Measurements from ENCODE around the gene DNAJC16. TPM values are rescaled to one million over a fixed set of nuclear protein-coding genes. Genes with fewer than 3 reads are reported as not detected.
A peak's percentile ranks its signal among the peaks of the same experiment; 100 is the strongest.

Gene DNAJC16
- total and polyA plus RNA-seq, 2 of the 13 experiments (the other 11 are each of a cell fraction or from before 2014, with no cell fraction given), result 11.4 to 15.4 TPM

DNA sequence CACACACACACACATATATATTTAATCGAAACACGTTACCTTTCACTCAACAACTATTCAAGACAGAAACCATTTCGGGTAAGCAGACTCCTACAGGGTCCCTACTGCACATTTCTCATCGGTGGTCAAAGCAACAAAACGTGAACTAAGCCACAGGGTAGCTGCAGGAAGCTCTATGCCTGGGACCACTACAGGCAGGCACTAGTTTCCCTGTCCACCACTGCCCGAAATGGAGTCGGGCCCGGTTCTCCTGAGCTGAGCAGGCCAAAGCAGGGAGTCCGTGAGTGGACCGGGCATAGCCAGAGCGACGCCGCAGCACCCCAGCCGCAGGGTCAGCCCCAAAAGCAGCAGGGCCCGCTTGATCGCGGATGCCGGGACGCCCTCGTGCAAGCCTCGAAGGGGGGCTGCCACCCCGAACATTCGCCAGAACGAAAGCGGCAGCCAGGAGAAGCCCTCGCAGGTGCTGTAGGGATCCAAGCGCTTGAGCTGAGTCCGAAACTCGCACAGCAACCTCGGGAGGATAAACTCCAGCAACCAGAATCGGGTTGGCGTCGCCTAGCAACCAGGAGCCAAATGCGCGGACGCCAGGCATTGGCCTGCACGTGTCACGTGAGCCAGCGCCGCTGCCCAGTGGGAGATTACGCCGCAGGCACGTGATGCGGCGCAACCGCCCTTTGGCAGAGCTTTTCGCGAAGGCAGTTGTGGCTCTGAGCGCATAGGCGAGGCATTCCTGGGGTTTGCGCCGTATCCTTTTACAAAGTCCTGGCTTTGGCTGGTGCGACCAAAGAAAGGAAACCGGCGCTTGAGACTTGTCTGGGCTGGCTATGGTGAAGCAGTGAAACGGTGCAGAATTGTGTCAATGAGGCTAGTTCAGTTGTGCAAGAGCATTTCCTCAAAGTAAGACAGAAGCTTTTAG lies 76.7 kb downstream of the DNAJC16 start (continued):
- TF ChIP-seq ZNF124 (CRISPR knock-in tag; IDR thresholded peaks at IDR 0.05) (peak; percentile 77; the same call in 1 of the 2 replicates), ZC3H4 (CRISPR knock-in tag; IDR thresholded peaks at IDR 0.05; ENCODE audit: borderline replicate concordance) (no peak), YY1 (IDR thresholded peaks at IDR 0.05; ENCODE audit: insufficient read depth, insufficient replicate concordance, low read depth, low read length) (no peak), NRL (CRISPR knock-in tag; IDR thresholded peaks at IDR 0.05; ENCODE audit: borderline replicate concordance) (peak; percentile 81; the same call in 1 of the 2 replicates), ZNF468 (CRISPR knock-in tag; IDR thresholded peaks at IDR 0.05) (0 out of 2 replicates have a peak, but pooled peaks have one; percentile 27), FOXO1 (CRISPR knock-in tag; IDR thresholded peaks at IDR 0.05) (peak; percentile 16; the same call in 1 of the 2 replicates), GLI4 (CRISPR knock-in tag; IDR thresholded peaks at IDR 0.05; ENCODE audit: borderline replicate concordance) (peak; percentile 80), ZSCAN22 (CRISPR knock-in tag; IDR thresholded peaks at IDR 0.05) (no peak), ATM (IDR thresholded peaks at IDR 0.05; ENCODE audit: borderline replicate concordance) (no peak), ZNF558 (CRISPR knock-in tag; IDR thresholded peaks at IDR 0.05; ENCODE audit: borderline replicate concordance) (no peak; the same call in 1 of the 2 replicates), SETDB1 (CRISPR knock-in tag; IDR thresholded peaks at IDR 0.05; ENCODE audit: borderline replicate concordance) (no peak), PTBP1 (IDR thresholded peaks at IDR 0.05; ENCODE audit: low read depth, low read length, poor library complexity, severe bottlenecking) (peak; percentile 56), GABPA (IDR thresholded peaks at IDR 0.05; ENCODE audit: low read depth, low read length) (no peak), GABPA (CRISPR knock-in tag; IDR thresholded peaks at IDR 0.05; ENCODE audit: low read depth) (no peak), AGO1 (IDR thresholded peaks at IDR 0.05; ENCODE audit: low read depth, low read length, poor library complexity, severe bottlenecking) (peak; percentile 31), ATF7-NPFF (CRISPR knock-in tag; IDR thresholded peaks at IDR 0.05; ENCODE audit: low read depth) (peak; percentile 94), CENPX (CRISPR knock-in tag; IDR thresholded peaks at IDR 0.05) (no peak)
- TF ChIP-seq, protein P1, sequence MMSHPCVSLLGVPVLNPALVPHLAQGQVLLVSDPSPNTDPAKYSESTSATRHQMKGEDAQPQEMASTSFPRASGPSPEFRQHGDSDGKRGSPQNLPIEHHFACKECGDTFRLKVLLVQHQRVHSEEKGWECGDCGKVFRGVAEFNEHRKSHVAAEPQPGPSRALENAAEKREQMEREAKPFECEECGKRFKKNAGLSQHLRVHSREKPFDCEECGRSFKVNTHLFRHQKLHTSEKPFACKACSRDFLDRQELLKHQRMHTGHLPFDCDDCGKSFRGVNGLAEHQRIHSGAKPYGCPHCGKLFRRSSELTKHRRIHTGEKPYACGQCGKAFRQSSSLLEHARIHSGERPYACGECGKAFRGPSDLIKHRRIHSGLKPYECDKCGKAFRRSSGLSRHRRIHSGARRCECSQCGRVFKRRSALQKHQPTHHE (CRISPR knock-in tag; IDR thresholded peaks at IDR 0.05; ENCODE audit: borderline replicate concordance), result no peak
- TF ChIP-seq, protein P2, sequence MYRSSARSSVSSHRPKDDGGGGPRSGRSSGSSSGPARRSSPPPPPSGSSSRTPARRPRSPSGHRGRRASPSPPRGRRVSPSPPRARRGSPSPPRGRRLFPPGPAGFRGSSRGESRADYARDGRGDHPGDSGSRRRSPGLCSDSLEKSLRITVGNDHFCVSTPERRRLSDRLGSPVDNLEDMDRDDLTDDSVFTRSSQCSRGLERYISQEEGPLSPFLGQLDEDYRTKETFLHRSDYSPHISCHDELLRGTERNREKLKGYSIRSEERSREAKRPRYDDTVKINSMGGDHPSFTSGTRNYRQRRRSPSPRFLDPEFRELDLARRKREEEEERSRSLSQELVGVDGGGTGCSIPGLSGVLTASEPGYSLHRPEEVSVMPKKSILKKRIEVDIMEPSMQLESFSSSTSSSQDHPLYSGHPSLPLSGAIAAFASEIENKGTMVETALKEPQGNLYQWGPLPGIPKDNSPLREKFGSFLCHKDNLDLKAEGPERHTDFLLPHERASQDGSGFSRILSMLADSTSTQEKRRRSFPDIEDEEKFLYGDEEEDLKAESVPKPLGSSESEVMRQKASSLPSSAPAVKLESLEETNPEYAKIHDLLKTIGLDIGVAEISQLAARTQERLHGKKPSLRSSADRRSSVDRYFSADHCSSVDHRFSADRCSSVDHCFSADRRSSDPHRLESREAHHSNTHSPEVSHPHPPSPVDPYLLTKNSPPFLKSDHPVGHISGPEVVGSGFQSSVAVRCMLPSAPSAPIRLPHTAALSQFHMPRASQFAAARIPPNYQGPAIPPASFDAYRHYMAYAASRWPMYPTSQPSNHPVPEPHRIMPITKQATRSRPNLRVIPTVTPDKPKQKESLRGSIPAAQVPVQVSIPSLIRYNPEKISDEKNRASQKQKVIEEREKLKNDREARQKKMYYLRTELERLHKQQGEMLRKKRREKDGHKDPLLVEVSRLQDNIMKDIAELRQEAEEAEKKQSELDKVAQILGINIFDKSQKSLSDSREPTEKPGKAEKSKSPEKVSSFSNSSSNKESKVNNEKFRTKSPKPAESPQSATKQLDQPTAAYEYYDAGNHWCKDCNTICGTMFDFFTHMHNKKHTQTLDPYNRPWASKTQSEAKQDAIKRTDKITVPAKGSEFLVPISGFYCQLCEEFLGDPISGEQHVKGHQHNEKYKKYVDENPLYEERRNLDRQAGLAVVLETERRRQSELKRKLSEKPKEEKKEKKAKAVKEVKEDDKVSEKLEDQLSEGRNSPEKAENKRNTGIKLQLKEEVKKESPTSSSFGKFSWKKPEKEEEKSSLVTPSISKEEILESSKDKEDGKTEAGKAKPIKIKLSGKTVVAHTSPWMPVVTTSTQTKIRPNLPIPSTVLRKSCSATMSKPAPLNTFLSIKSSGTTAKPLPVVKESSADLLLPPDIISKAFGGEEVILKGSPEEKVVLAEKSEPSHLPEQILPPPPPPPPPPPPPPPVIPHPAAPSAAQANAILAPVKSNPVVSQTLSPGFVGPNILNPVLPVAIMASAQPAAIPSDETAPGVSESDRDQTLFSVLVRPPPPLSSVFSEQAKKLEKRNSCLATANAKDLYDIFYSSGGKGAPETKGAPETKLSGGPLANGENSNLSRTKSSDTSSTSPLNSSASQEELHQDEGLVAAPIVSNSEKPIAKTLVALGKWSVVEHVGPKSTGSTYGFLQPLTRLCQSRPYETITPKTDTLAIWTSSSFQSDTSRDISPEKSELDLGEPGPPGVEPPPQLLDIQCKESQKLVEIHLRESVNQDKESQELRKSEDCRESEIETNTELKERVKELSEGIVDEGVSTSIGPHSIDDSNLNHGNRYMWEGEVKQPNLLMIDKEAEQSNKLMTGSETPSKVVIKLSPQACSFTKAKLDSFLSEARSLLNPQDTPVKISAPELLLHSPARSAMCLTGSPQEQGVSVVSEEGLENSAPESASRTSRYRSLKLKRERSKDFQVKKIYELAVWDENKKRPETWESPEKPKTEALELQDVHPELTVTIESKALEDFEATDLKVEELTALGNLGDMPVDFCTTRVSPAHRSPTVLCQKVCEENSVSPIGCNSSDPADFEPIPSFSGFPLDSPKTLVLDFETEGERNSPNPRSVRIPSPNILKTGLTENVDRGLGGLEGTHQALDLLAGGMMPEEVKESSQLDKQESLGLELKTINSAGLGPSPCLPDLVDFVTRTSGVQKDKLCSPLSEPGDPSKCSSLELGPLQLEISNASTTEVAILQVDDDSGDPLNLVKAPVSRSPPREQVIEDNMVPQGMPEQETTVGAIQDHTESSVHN (CRISPR knock-in tag; IDR thresholded peaks at IDR 0.05), result no peak; the same call in 1 of the 2 replicates

Measured in HepG2 (cell line).